Measurements from ENCODE around the gene ORM1.
A peak's percentile ranks its signal among the peaks of the same experiment; 100 is the strongest.
"Not testable (repeated sequence)": the region's sequence is repeated elsewhere in the genome, so short reads cannot be mapped to it uniquely, and the experiment has no call there.

The ORM1 gene

GRCh38 chr9:114328357-114328820, 5.5 kb downstream of the ORM1 start:
- DNase-seq: not testable (repeated sequence)

- DNase-seq: not testable (repeated sequence)
Measured at GRCh38 chr9:114328937-114329624, 6.2 kb downstream of the ORM1 start.

GRCh38 chr9:114329625-114330022, 6.7 kb downstream of the ORM1 start, which contains the start of gene ORM2:
ORM2 (plus strand) TSS chr9:114329869; CDS start chr9:114329905, 36 bp downstream.
- DNase-seq: not testable (repeated sequence)

- no peak for DNase-seq
Measured at GRCh38 chr9:114330636-114331035, 7.7 kb downstream of the ORM1 start.

DNA sequence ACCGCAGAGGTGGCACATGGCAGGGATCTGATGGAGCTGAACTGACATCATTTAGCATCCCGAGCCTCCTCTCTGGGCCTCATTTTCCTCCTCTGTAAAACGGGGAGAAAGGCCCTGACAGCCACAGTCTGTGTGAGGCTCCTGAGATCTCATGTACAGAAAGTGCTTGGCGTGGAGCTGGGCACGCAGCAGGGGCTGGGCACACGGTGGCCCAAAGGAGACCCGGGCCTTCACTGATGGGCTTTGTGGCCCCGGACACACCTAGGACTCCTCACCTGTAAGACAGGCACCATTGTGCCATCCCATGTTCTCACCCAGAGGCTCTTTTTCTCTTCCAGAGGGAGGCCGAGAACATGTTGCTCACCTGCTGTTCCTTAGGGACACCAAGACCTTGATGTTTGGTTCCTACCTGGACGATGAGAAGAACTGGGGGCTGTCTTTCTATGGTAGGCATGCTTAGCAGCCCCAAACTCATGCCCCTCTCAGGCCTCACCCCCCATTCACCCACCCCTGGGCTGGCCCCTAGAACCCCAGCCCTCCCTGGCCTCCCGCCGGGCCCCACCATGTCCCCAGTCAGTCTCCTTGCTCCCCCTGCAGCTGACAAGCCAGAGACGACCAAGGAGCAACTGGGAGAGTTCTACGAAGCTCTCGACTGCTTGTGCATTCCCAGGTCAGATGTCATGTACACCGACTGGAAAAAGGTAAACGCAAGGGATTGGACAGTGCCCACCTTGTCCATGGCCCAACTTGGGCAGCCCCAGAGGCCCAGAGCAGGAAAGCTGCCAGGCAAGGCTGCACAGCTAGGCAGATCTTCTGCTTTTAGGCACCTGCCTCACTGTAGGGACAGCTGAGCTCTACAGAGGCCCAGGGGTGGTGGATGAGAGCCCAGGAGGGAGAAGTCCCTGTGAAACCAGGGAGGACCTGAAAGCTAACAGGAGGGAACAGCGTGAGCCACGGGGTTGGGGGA, 8.6 kb downstream of the ORM1 start:
- DNase-seq: not testable (repeated sequence)

GRCh38 chr9:114332474-114333040, 9.7 kb downstream of the ORM1 start:
- not testable (repeated sequence) for DNase-seq

DNA sequence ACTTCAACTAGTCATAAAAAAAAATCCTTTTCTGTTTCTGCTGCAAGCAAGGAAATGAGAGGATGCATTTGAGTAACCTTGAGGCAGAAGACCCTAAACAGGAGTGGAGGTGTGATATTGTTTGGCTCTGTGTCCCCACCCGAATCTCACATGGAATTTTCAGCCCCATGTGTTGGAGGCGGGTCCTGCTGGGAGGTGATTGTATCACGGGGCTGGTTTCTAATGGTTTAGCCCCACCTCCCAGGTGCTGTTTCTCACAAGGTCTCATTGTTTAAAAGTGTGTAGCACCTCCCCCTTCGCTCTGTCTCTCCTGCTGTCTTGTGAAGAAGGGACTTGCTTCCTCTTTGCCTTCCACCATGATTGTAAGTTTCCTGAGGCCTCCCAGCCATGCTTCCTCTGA, 10.8 kb downstream of the ORM1 start:
- DNase-seq: not testable (repeated sequence)

- no peak for DNase-seq
Measured at GRCh38 chr9:114334490-114334889, 11.6 kb downstream of the ORM1 start.

- DNase-seq: no peak
Measured at GRCh38 chr9:114335745-114336144, 12.8 kb downstream of the ORM1 start.

- DNase-seq: no peak
Measured at GRCh38 chr9:114336157-114336556, 13.3 kb downstream of the ORM1 start.

DNA sequence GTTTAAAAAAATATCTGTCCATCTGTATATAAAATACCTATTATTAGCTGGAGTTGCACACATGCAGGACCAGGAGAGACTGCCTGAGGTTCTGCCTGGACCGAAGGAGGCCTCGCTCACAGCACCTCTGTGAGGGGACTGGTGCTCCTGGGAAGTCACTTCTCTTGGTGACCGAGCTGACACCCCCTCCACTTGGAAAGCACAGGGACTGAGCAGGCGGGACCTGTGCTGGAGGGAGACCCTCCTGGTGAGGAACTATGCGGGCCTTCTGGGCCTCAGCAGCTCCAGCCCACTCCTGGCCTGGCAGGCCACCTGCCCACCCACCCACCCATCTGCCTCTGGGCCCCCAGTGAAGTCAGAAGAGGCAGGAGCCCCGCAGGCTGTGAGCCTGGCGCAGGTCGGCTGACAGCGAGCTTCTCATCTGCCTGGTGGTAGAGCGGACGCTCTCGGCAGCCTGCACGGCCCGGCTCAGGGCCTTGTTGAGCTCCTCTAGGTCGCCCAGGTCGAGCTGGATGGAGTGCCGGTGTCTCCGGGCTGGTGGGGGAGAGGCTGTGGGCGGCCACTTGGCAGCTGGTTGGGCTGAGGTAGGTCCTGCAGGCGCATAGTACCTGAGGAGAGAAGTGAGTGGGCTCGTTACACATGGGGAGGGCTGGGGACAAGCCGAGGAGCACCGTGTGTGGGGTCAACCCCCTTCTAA, 13.9 kb downstream of the ORM1 start:
- no peak for DNase-seq

DNA sequence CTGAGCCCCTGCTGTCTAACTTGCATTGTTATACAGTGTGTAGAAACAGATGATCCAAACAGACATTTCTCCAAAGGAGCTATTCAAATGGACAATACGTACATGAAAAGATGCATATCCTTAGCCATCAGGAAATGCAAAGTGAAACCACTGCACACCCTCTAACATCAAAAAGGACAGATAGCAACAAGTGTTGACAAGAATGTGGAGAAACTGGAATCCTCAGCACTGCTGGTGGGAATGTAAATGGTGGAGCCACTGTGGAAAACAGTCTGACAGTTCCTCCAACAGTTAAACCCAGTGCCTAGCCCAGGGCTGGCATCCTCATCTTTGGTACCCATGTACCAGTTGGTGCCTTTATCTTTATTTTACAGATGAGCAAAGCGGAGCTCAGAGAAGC, 15.3 kb downstream of the ORM1 start:
- DNase-seq: no peak

DNA sequence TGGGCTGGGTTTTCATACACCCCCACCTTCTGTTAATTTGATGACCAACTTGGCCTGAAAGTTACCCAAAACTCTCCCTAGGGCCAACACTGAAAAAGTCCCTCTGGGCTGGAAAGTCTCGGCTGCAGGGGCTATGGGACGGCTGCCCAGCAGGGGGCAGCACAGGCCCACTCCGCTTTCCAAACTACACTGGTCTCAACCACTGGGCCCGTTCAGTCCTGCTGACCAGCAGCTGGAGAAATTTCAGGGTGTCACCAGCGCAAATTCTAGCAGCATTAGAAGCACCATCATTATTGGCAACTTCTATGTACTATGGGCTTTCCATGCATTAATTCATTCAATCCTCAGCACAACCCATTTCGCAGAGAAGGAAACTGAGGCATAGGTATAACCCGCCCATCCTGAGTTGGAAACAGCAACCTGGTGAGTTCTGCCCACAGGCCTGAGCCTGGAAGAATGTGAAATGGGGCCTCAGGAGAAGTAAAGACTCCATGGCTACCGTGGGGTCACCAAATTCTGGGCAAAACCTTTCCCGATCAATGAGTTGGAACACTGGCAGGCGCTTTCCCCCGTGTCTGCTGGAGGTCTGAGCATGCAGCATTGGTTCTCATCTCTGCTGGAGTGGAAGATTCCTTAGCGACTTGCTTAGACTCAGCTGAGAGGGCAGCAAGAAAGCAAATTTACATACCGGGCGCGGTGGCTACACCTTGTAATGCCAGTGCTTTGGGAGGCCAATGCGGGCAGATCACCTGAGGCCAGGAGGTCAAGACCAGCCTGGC, 16.4 kb downstream of the ORM1 start:
- DNase-seq: peak; percentile 77

DNA sequence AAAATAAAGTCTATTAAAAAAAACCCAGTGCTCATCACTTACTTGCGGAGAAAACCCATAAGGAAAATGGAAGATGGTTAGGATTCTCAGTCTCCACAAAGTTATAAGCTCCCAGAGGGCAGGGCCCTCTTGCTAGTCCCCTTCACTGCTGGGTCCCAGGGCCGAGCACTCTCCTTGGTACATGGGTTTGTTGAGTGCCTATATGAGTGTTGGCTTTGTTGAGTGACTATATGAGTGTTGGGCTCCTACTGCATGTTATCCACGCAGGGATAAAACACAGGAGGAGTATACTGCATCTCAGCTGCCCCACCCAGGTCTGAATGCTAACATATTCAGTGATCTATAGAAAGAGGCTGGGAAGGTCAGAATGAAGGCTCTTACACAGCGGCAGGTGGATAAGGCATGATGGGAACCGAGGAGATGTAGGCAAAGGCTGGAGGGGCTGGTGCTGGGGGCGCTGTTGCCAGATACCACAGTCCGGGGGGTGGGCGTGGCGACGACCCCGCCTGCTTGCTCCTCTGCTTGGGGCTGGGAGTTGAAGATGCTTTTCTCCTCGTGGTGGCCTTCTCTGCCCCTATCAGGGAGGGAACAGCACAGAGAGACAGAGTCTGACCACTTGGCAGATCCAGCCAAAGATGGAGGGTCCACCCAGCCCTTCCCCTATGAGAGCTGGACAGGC, 18.4 kb downstream of the ORM1 start:
- DNase-seq: no peak

DNA sequence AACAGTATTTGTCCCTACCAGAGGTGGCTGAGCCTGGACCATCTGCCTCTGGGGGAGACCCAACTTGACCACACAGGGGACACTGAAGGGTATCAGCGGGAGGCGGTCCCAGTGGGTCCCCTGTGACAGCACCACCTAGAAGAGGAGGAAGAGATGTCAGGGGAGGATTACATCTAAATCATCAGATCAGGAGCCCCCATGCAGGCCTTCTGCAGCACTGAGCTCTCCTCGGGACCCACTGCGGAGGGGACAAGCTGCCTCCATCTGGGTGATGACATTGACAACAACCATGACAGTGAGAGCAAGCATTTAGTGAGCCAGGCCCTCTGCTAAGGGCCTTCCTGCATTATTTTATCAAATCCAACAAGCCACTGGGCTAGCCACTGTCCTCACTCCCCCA, 19.1 kb downstream of the ORM1 start:
- no peak for DNase-seq

- no peak for DNase-seq
Measured at GRCh38 chr9:114342755-114343440, 20.0 kb downstream of the ORM1 start.

DNA sequence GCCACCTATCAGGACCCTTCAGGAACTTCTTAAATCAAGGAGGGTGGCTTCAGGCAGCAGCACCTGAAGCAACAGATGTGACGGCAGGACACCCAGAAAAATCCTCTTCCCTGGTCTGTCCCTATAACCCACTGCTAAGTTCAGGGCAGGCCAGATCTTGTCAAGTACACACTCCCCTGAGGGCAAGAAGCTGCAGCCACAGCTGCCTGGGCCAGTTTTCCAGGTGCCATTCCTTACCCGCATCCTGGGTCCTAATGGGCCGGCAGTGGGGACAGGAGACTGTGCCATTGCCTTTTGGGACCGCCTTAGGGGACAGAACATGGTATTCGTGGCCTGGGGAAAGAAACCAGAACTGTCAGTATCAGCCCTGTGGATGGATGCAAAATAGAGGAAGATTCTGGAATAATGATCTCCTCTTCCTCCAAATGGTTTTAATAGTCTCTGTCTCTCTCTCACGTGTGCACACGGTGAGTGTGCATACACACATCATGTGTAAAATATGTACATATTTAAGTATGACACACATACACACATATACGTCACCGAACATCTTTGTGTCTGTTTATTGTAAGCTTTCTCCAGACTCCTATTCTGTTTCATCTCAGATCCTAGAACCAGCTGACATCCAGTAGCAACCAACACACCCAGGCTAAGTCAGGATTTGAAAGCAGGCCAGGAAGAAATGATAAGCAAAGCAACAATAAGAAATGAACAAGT, 20.7 kb downstream of the ORM1 start:
- no peak for DNase-seq

DNA sequence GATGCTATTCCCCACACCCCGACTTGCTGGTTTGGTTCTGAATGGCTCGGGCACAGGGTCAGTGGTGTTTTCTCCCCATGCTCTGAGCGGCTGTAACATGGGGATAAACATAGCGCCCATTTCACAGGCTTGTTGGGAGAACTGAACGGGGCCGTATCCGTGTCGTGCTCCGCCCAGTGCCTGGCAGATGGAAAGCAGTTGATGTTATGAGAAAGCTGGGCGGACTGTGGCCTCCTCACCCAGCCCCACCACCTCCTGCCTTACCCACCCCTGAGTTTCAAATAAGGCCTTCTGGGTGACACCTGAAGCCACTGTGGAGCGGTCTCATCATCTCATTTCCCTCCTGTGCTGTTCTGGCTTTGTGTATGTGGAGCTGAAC, 21.3 kb downstream of the ORM1 start:
- no peak for DNase-seq

DNA sequence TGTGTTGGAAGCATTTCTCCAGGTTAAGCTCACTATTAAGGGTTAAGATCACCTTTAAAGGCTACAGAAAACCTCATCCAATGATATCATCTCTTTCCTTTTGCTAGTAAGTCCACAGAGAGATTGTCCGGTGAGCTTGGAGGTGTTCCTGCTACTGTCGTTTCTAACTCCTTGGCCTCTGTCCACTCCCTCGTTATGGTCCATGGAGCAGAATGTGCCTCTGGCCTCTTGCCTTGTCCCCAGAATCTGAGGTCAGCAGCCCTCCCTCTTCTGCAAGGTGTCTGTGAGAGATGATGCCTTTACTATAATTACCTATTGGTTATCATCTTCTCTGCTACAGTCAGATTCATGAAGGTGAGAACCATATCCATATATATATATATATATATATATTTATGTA, 21.8 kb downstream of the ORM1 start:
- no peak for DNase-seq

DNA sequence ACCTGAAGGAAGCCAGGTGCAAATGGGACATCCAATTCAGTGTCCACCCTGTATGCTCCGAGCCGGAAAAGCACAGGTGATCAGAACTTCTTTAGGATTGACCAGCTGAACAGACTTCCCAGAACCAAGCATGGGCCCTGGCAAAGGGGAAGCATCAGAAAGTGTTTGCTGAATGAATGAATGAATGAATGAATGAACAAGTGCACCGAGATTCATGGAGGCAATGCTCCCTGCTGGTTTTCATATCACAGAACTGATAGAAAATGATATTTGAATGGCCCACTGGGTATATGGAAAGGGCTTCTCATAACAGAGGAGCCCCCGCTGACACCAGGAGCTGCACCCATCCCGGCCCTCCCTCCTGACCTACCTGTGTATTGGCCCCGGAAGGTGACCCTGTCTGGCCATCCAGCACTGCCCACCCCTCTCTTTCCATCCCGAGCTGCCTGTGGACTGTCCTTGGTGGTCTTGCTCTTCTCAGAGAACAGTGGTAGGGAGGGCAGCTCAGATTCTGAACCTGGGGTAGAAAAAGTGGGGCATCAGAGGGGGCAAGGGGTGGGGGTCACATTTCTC, 22.7 kb downstream of the ORM1 start:
- no peak for DNase-seq
